COLO829 (cell line): Measurements from ENCODE around the gene CFAP74.

Experiments
- DNase-seq: peaks from one replicate; pipeline ENCODE4 v3.0.0; 2012; ENCODE audit warnings: low spot score

CFAP74 gene

GRCh38 chr1:2003541-2004131 is at the start of gene CFAP74:
CFAP74 (minus strand) TSS chr1:2003786; CDS start chr1:1990956, 12,830 bp downstream.
- DNase-seq: no peak

GRCh38 chr1:2053217-2053616 is 49.6 kb upstream of the CFAP74 start:
- DNase-seq: no peak

- no peak for DNase-seq
These were observed 49.2 kb upstream of the CFAP74 start for GRCh38 chr1:2052756-2053155.

- no peak for DNase-seq
These were observed 48.6 kb upstream of the CFAP74 start for GRCh38 chr1:2052054-2052679.

GRCh38 chr1:2050793-2051682 is 47.5 kb upstream of the CFAP74 start:
- DNase-seq: no peak

- DNase-seq: no peak
These were observed 46.8 kb upstream of the CFAP74 start for GRCh38 chr1:2050461-2050792.

GRCh38 chr1:2049718-2050431 is 46.3 kb upstream of the CFAP74 start, which contains the start of gene PRKCZ:
PRKCZ (plus strand) TSS chr1:2050411; CDS start chr1:2050631, 220 bp downstream.
- peak; percentile 22 for DNase-seq

GRCh38 chr1:2049225-2049717 is 45.7 kb upstream of the CFAP74 start:
- DNase-seq: no peak

GRCh38 chr1:2047749-2048729 is 44.5 kb upstream of the CFAP74 start:
- no peak for DNase-seq

GRCh38 chr1:2046953-2047748 is 43.6 kb upstream of the CFAP74 start:
- no peak for DNase-seq

- no peak for DNase-seq
These were observed 42.8 kb upstream of the CFAP74 start for GRCh38 chr1:2046174-2046917.

GRCh38 chr1:2045468-2046173 is 42.0 kb upstream of the CFAP74 start:
- no peak for DNase-seq

GRCh38 chr1:2044510-2045319 is 41.1 kb upstream of the CFAP74 start:
- DNase-seq: peak; percentile 30

- DNase-seq: no peak
These were observed 40.3 kb upstream of the CFAP74 start for GRCh38 chr1:2043886-2044285.

- DNase-seq: no peak
These were observed 39.5 kb upstream of the CFAP74 start for GRCh38 chr1:2042830-2043773.

- no peak for DNase-seq
These were observed 38.3 kb upstream of the CFAP74 start for GRCh38 chr1:2041887-2042286.

GRCh38 chr1:2041305-2041704 is 37.7 kb upstream of the CFAP74 start:
- DNase-seq: no peak
